Activated T-cell treated with anti-CD3 and anti-CD28 coated beads, Interleukin-2, amount 50 U/mL, for 24 hours (primary cell): ENCODE results near the gene FRMPD1.
"Not testable (repeated sequence)": the region's sequence is repeated elsewhere in the genome, so short reads cannot be mapped to it uniquely, and the experiment has no call there.

Source experiments
- DNase-seq: peaks from one replicate; pipeline ENCODE4 v3.0.0-alpha.2; 2020
- H3K27ac Mint-ChIP-seq: 2 replicates; pipeline ENCODE4 v1.8.0; 2020; ENCODE audit warnings: mild to moderate bottlenecking, mixed read lengths
- H3K27me3 Mint-ChIP-seq: 2 replicates; pipeline ENCODE4 v1.8.0; 2020; ENCODE audit warnings: mixed read lengths
- H3K36me3 Mint-ChIP-seq: 2 replicates; pipeline ENCODE4 v1.8.0; 2020; ENCODE audit warnings: low read depth, mixed read lengths
- H3K4me1 Mint-ChIP-seq: 2 replicates; pipeline ENCODE4 v1.8.0; 2020; ENCODE audit warnings: low read depth, mixed read lengths
- H3K4me3 Mint-ChIP-seq: 2 replicates; pipeline ENCODE4 v1.8.0; 2020; ENCODE audit warnings: mild to moderate bottlenecking, moderate library complexity, mixed read lengths
- H3K9me3 Mint-ChIP-seq: 2 replicates; pipeline ENCODE4 v1.8.0; 2020; ENCODE audit warnings: mixed read lengths

The FRMPD1 gene

GRCh38 chr9:37751704-37752103 is 101.0 kb downstream of the FRMPD1 start:
- DNase-seq, H3K9me3 Mint-ChIP-seq, H3K4me3 Mint-ChIP-seq, H3K27ac Mint-ChIP-seq, H3K27me3 Mint-ChIP-seq: not testable (repeated sequence)
- Mint-ChIP-seq H3K4me1 (peaks cover 33% of the 10 kb centered on the region), H3K36me3 (peaks cover 14% of the 10 kb centered on the region)

GRCh38 chr9:37752112-37752511 is 101.4 kb downstream of the FRMPD1 start:
- Mint-ChIP-seq H3K36me3 (peaks cover 16% of the 10 kb centered on the region), H3K4me1 (peaks cover 33% of the 10 kb centered on the region)
- not testable (repeated sequence) for H3K9me3 Mint-ChIP-seq, DNase-seq, H3K27me3 Mint-ChIP-seq, H3K4me3 Mint-ChIP-seq, H3K27ac Mint-ChIP-seq

- Mint-ChIP-seq H3K4me3 (peak overlapping the region; percentile 95), H3K27me3 (no peaks in the 10 kb centered on the region), H3K36me3 (peaks cover 21% of the 10 kb centered on the region), H3K27ac (peak overlapping the region; percentile 95), H3K4me1 (peaks cover 36% of the 10 kb centered on the region), H3K9me3 (peaks cover 5% of the 10 kb centered on the region)
- DNase-seq: no peak
Measured at GRCh38 chr9:37752642-37753488, 102.1 kb downstream of the FRMPD1 start.

DNA sequence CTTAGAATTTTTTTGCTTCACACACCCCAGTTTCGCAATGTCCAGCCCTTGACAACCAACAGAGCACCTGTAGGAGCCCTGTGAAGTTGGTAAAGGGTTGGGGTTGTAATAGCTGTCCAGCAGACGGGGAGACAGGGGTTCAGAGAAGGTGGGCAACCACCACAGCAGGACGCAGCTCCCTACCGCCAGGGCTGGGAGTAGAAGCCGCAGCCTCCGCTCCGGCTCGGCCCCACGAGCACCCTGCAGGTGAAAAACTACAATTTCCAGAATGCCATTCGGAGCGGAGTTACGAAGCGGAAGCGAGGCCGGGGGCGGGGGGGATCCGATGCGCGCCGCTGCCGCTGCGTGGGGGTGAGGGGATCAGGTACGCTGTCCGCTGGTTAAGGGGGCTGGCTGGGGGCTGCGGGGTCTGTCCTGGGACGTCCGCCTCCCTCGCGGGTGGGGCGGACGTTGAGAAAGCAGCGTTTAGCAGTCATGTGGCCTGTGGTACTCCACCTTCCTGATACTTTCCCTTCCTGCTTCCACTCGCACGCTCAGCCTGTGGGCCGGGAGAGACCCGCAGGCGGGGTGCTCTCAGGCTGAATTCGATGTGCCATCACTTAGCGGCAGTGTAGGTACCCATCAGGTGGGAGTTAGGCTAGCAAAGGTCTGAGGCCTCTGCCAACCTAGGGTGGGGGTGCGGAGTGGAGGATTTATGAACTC is 102.9 kb downstream of the FRMPD1 start, which contains the start of gene TRMT10B:
Gene TRMT10B (plus strand): TSS at position 317 of the 702 bp plus-strand sequence. CDS start 8,127 bp downstream, outside the sequence.
- Mint-ChIP-seq H3K27me3 (no peaks in the 10 kb centered on the region), H3K4me3 (peak within 1 kb of the TSS; percentile 95), H3K27ac (peak within 1 kb of the TSS; percentile 95), H3K36me3 (peaks cover 21% of the 10 kb centered on the region), H3K9me3 (peaks cover 5% of the 10 kb centered on the region), H3K4me1 (peaks cover 36% of the 10 kb centered on the region)
- peak; percentile 86 for DNase-seq

GRCh38 chr9:37758747-37759146 is 108.0 kb downstream of the FRMPD1 start:
- peaks cover 27% of the 10 kb centered on the region for H3K4me1 Mint-ChIP-seq
- H3K27ac Mint-ChIP-seq: no peak overlapping the region

GRCh38 chr9:37760416-37761161 is 109.8 kb downstream of the FRMPD1 start:
- Mint-ChIP-seq H3K36me3 (peaks cover 52% of the 10 kb centered on the region), H3K27ac (peak overlapping the region; percentile 17), H3K27me3 (no peaks in the 10 kb centered on the region), H3K9me3 (no peaks in the 10 kb centered on the region), H3K4me1 (peaks cover 12% of the 10 kb centered on the region), H3K4me3 (no peak overlapping the region)
- no peak for DNase-seq

More at GRCh38 chr9:37758747-37759146, 108.0 kb downstream of the FRMPD1 start:
- DNase-seq: no peak
- no peaks in the 10 kb centered on the region for H3K9me3 Mint-ChIP-seq
- H3K27me3 Mint-ChIP-seq: no peaks in the 10 kb centered on the region
- H3K36me3 Mint-ChIP-seq: peaks cover 42% of the 10 kb centered on the region
- H3K4me3 Mint-ChIP-seq: no peak overlapping the region

DNA sequence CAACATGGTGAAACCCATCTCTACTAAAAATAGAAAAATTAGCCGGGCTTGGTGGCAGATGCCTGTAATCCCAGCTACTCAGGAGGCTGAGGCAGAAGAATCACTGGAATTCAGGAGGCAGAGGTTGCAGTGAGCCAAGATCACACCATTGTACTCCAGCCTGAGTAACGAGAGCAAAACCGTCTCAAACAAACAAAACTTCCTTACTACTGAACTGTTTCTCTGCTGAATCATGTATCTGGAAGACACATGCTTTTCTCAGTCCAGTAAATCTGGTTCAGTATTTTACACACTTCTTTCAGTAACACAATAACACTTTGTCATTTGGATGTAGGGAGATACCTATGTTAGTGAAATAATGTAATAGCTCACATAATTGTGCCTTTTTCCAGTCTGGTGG is 110.8 kb downstream of the FRMPD1 start:
- Mint-ChIP-seq H3K9me3 (no peaks in the 10 kb centered on the region), H3K4me3 (no peak overlapping the region), H3K4me1 (peaks cover 6% of the 10 kb centered on the region), H3K27me3 (no peaks in the 10 kb centered on the region), H3K36me3 (peaks cover 52% of the 10 kb centered on the region), H3K27ac (no peak overlapping the region)
- no peak for DNase-seq

GRCh38 chr9:37765263-37765662 is 114.5 kb downstream of the FRMPD1 start:
- H3K27ac Mint-ChIP-seq, H3K4me3 Mint-ChIP-seq, H3K4me1 Mint-ChIP-seq, DNase-seq, H3K27me3 Mint-ChIP-seq, H3K9me3 Mint-ChIP-seq: not testable (repeated sequence)
- peaks cover 74% of the 10 kb centered on the region for H3K36me3 Mint-ChIP-seq

- Mint-ChIP-seq H3K4me1 (no peaks in the 10 kb centered on the region), H3K27ac (peak overlapping the region; percentile 53), H3K27me3 (no peaks in the 10 kb centered on the region), H3K9me3 (no peaks in the 10 kb centered on the region), H3K36me3 (peaks cover 83% of the 10 kb centered on the region), H3K4me3 (no peak overlapping the region)
- no peak for DNase-seq
Measured at GRCh38 chr9:37769306-37769705, 118.6 kb downstream of the FRMPD1 start.

- Mint-ChIP-seq H3K9me3 (no peaks in the 10 kb centered on the region), H3K27ac (peak overlapping the region; percentile 24), H3K27me3 (no peaks in the 10 kb centered on the region), H3K4me1 (no peaks in the 10 kb centered on the region), H3K36me3 (peaks cover 84% of the 10 kb centered on the region), H3K4me3 (no peak overlapping the region)
- no peak for DNase-seq
Measured at GRCh38 chr9:37769995-37770394, 119.2 kb downstream of the FRMPD1 start.

DNA sequence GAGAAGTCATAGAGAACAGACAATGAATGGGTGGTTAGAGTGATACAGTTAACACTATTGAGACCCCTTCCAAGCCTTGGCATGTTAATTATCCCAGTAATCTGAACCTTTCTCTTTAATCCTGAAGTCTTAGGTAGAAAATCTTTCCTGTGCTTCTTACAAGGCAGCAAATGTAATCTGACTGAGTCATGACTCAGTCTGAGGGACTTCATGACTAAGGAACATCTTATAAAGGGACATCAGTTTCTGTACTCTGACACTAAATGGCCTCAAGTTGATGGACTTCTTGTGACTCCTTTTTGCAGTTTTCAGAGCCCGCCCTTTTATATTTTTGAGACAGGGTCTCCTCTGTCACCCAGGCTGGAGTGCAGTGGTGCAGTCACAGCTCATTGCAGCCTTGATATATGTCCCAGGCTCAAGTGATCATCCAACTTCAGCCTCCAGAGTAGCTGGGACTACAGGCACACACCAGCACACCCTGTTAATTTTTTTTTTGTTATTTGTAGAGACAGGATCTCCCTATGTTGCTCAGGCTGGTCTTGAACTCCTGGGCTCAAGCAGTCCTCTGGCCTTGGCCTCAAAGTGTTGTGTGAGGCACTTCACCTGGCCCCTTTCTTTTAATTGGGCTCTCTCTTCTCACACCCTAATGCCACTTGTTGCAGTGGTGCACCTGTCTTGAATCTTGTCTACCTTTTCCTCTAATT is 124.6 kb downstream of the FRMPD1 start:
- Mint-ChIP-seq H3K4me1 (peaks cover 3% of the 10 kb centered on the region), H3K27me3 (no peaks in the 10 kb centered on the region), H3K27ac (peak overlapping the region; percentile 27), H3K9me3 (no peaks in the 10 kb centered on the region), H3K36me3 (peaks cover 90% of the 10 kb centered on the region), H3K4me3 (no peak overlapping the region)
- no peak for DNase-seq

DNA sequence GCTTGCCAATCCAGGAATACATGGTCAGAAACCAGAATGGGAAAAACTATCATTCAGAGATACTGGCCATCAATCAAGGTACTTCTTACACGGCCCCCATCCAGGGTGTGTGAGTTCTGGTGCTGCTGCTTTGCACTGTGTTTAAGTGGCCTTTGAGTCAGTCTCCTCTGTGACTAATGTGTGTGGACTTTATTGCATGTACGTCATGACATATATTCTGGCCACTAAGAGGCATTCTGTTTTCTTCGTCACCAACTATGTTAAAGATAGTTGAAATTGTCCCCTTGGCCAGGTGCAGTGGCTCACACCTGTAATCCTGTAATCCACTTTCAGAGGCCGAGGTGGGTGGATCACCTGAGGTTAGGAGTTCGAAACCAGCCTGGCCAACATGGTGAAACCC is 125.6 kb downstream of the FRMPD1 start:
- H3K36me3 Mint-ChIP-seq: peaks cover 92% of the 10 kb centered on the region
- H3K27me3 Mint-ChIP-seq: no peaks in the 10 kb centered on the region
- DNase-seq: no peak
- H3K27ac Mint-ChIP-seq: no peak overlapping the region
- H3K9me3 Mint-ChIP-seq: no peaks in the 10 kb centered on the region
- no peak overlapping the region for H3K4me3 Mint-ChIP-seq
- peaks cover 13% of the 10 kb centered on the region for H3K4me1 Mint-ChIP-seq

- Mint-ChIP-seq H3K36me3 (peaks cover 91% of the 10 kb centered on the region), H3K27me3 (no peaks in the 10 kb centered on the region), H3K27ac (peak overlapping the region; percentile 47)
Measured at GRCh38 chr9:37778534-37778933, 127.8 kb downstream of the FRMPD1 start.

GRCh38 chr9:37784291-37784615 is 133.5 kb downstream of the FRMPD1 start:
- H3K27ac Mint-ChIP-seq: peak overlapping the region; percentile 98
- H3K27me3 Mint-ChIP-seq: no peaks in the 10 kb centered on the region
- peak overlapping the region; percentile 100 for H3K4me3 Mint-ChIP-seq
- H3K9me3 Mint-ChIP-seq: no peaks in the 10 kb centered on the region
- peaks cover 39% of the 10 kb centered on the region for H3K4me1 Mint-ChIP-seq
- no peak for DNase-seq
- H3K36me3 Mint-ChIP-seq: peaks cover 58% of the 10 kb centered on the region

More at GRCh38 chr9:37778534-37778933, 127.8 kb downstream of the FRMPD1 start:
- DNase-seq: no peak
- Mint-ChIP-seq H3K4me1 (peaks cover 33% of the 10 kb centered on the region), H3K4me3 (no peak overlapping the region), H3K9me3 (no peaks in the 10 kb centered on the region)
